Smooth muscle cell (in vitro differentiated cells): ENCODE results near the gene PNKD. TPM values are rescaled to one million over a fixed set of nuclear protein-coding genes. Genes with fewer than 3 reads are reported as not detected.
A peak's percentile ranks its signal among the peaks of the same experiment; 100 is the strongest.

ENCODE experiments used
- DNase-seq: peaks from one replicate; lab custom pipeline; 2025; ENCODE audit not compliant: unreplicated experiment; lab: John Stamatoyannopoulos, UW
- H2AFZ ChIP-seq: fragments of 200-600 bp; sonication (generic); 2 replicates; pipeline ENCODE4 v1.6.0; 2016; ENCODE audit warnings: antibody characterized with exemption, low read depth, mild to moderate bottlenecking
- H3F3A ChIP-seq: fragments of 200-600 bp; sonication (generic); 2 replicates; pipeline ENCODE4 v1.6.0; 2017; ENCODE audit warnings: antibody characterized with exemption, low read depth
- H3K27ac ChIP-seq: fragments of 200-600 bp; sonication (generic); 2 replicates; pipeline ENCODE4 v1.5.1; 2016; ENCODE audit warnings: low read depth, mild to moderate bottlenecking
- H3K27me3 ChIP-seq: fragments of 200-600 bp; sonication (generic); 2 replicates; pipeline ENCODE4 v1.6.1; 2016; ENCODE audit warnings: low read depth, mild to moderate bottlenecking
- H3K36me3 ChIP-seq: fragments of 200-600 bp; sonication (generic); 2 replicates; pipeline ENCODE4 v1.5.1; 2016; ENCODE audit warnings: low read depth
- H3K4me1 ChIP-seq: fragments of 200-600 bp; sonication (generic); 2 replicates; pipeline ENCODE4 v1.5.1; 2016; ENCODE audit warnings: low read depth
- H3K4me2 ChIP-seq: fragments of 200-600 bp; sonication (generic); 2 replicates; pipeline ENCODE4 v1.6.0; 2016; ENCODE audit warnings: mild to moderate bottlenecking
- H3K4me3 ChIP-seq: fragments of 200-600 bp; sonication (generic); 2 replicates; pipeline ENCODE4 v1.5.1; 2016; ENCODE audit warnings: mild to moderate bottlenecking
- H3K79me2 ChIP-seq: fragments of 200-600 bp; sonication (generic); 2 replicates; pipeline ENCODE4 v1.6.0; 2016; ENCODE audit warnings: low read depth, mild to moderate bottlenecking
- H3K9ac ChIP-seq: fragments of 200-600 bp; sonication (generic); 2 replicates; pipeline ENCODE4 v1.6.0; 2016; ENCODE audit warnings: low read depth
- H3K9me3 ChIP-seq: fragments of 200-600 bp; sonication (generic); replicated peaks from 2 replicates; pipeline ENCODE4 v1.5.1; 2016; ENCODE audit warnings: low read depth
- H4K20me1 ChIP-seq: fragments of 200-600 bp; sonication (generic); 2 replicates; pipeline ENCODE4 v1.6.0; 2016; ENCODE audit warnings: low read depth
- CTCF ChIP-seq: fragments of 200-600 bp; sonication (generic); IDR thresholded peaks from 2 replicates; pipeline ENCODE4 v1.5.1; 2017; ENCODE audit warnings: borderline replicate concordance, mild to moderate bottlenecking, antibody characterized with exemption; ENCODE audit not compliant: insufficient read depth, poor library complexity, severe bottlenecking
- WGBS: methylation state at CpG from one replicate; pipeline ENCODE4 v1.1.7; 2016; ENCODE audit warnings: low lambda C conversion rate; 5-methylcytosine and 5-hydroxymethylcytosine counted together
- polyA plus RNA-seq: library from polyadenylated mRNA; unstranded; fragments of >200 nt; fragmentation: Nextera tagmentation; extraction: Ambion mirVana; gene quantifications from 2 replicates; pipeline ENCODE4 v1.2.1, GENCODE V29; 2016
- total RNA-seq: library from RNA; depleted of rRNA; stranded (reverse); fragments of >200 nt; gene quantifications from 2 replicates; pipeline ENCODE4 v1.2.3, GENCODE V29; 2014

The PNKD gene
- total and polyA plus RNA-seq, 2 experiments from 2014 or later: 42.0 to 126 TPM

DNA sequence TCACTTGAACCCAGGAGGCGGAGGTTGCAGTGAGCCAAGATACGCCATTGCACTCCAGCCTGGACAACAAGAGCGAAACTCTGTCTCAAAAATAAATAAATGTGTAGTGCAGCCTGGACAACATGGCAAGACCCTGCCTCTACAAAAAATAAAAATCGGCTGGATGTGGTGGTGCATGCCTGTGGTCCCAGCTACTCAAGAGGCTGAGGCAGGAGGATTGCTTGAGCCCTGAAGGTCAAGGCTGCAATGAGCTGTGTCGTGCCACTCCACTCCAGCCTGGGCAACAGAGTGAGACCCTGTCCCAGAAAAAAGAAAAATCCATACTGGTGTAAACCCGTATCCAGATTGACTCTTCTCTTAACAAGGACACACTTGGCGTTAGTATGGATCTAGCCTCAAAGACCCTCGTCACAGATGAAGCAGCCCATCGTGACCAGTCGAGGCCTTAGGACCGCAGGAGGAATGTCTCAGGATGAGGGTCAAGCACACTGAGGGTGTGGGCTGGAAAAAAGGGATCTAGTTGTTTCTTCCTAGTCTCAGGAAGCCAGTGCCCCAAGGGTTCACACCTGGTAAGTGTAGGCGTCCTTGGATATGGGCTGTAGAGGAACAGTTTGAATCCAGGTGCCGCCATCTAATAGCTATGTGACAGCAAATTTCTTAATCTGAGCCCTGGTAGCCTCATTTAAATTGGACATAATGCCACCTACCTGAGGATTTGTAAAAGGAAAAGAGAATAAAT lies 13.5 kb upstream of the PNKD start:
- Histone ChIP-seq H3K36me3 (peaks cover 22% of the 10 kb centered on the region), H3K4me3 (no peak overlapping the region), H3K79me2 (no peaks in the 10 kb centered on the region), H3K4me2 (no peak overlapping the region), H3K9ac (no peak overlapping the region), H3K27me3 (no peaks in the 10 kb centered on the region), H2AFZ (no peak overlapping the region), H4K20me1 (peaks cover 45% of the 10 kb centered on the region), H3K9me3 (no peaks in the 10 kb centered on the region), H3K27ac (peak overlapping the region; percentile 61), H3K4me1 (peaks cover 15% of the 10 kb centered on the region), H3F3A (peaks cover 75% of the 10 kb centered on the region)
- no peak for TF ChIP-seq CTCF
- WGBS: 94% methylated on average over 13 of the region's 13 CpGs
- DNase-seq: no peak

- no peak overlapping the region for H2AFZ ChIP-seq
- no peak overlapping the region for H3K9ac ChIP-seq
- H3K4me2 ChIP-seq: no peak overlapping the region
- no peaks in the 10 kb centered on the region for H3K27me3 ChIP-seq
- H3K36me3 ChIP-seq: peaks cover 22% of the 10 kb centered on the region
- no peaks in the 10 kb centered on the region for H3K79me2 ChIP-seq
- no peaks in the 10 kb centered on the region for H3K9me3 ChIP-seq
- TF ChIP-seq CTCF: peak; percentile 59
- peaks cover 38% of the 10 kb centered on the region for H4K20me1 ChIP-seq
- peak overlapping the region; percentile 61 for H3K27ac ChIP-seq
- H3K4me1 ChIP-seq: peaks cover 15% of the 10 kb centered on the region
- H3F3A ChIP-seq: peaks cover 69% of the 10 kb centered on the region
- H3K4me3 ChIP-seq: no peak overlapping the region
- DNase-seq: no peak
- whole genome bisulfite sequencing: 58% methylated on average over 8 of the region's 8 CpGs
Observed at GRCh38 chr2:218257390-218257981, 12.8 kb upstream of the PNKD start.

- H2AFZ ChIP-seq: no peak overlapping the region
- no peaks in the 10 kb centered on the region for H3K27me3 ChIP-seq
- H3K9me3 ChIP-seq: no peaks in the 10 kb centered on the region
- H3F3A ChIP-seq: peaks cover 54% of the 10 kb centered on the region
- H3K4me2 ChIP-seq: peak overlapping the region; percentile 50
- 9% methylated on average over 15 of the region's 15 CpGs for WGBS
- H3K9ac ChIP-seq: peak overlapping the region; percentile 67
- no peak for TF ChIP-seq CTCF
- H3K36me3 ChIP-seq: peaks cover 9% of the 10 kb centered on the region
- peaks cover 20% of the 10 kb centered on the region for H4K20me1 ChIP-seq
- no peaks in the 10 kb centered on the region for H3K79me2 ChIP-seq
- peak overlapping the region; percentile 90 for H3K27ac ChIP-seq
- no peak overlapping the region for H3K4me3 ChIP-seq
- DNase-seq: peak; percentile 50
- peaks cover 15% of the 10 kb centered on the region for H3K4me1 ChIP-seq
Observed at GRCh38 chr2:218259099-218259961, 11.0 kb upstream of the PNKD start.
